ENCODE results near the gene UBE2V1.
"Not testable (repeated sequence)": the region's sequence is repeated elsewhere in the genome, so short reads cannot be mapped to it uniquely, and the experiment has no call there.

The UBE2V1 gene

GRCh38 chr20:50113420-50114224 lies 672 bp upstream of the UBE2V1 start:
- no peak for DNase-seq

- DNase-seq: no peak
These were observed 988 bp downstream of the UBE2V1 start for GRCh38 chr20:50111829-50112495.

- peak; percentile 68 for DNase-seq
These were observed 1.7 kb downstream of the UBE2V1 start for GRCh38 chr20:50111120-50111828.

GRCh38 chr20:50110141-50111047 lies 2.6 kb downstream of the UBE2V1 start:
- DNase-seq: peak; percentile 34

GRCh38 chr20:50108556-50109235 lies 4.3 kb downstream of the UBE2V1 start:
- DNase-seq: no peak

GRCh38 chr20:50107796-50108331 lies 5.1 kb downstream of the UBE2V1 start:
- DNase-seq: no peak

- peak; percentile 33 for DNase-seq
These were observed 5.8 kb downstream of the UBE2V1 start for GRCh38 chr20:50107086-50107660.

- not testable (repeated sequence) for DNase-seq
These were observed 6.3 kb downstream of the UBE2V1 start for GRCh38 chr20:50106669-50107068.

- DNase-seq: peak; percentile 93
These were observed 9.4 kb downstream of the UBE2V1 start for GRCh38 chr20:50103464-50104107.

GRCh38 chr20:50102551-50102950 lies 10.4 kb downstream of the UBE2V1 start:
- DNase-seq: not testable (repeated sequence)

- no peak for DNase-seq
These were observed 11.1 kb downstream of the UBE2V1 start for GRCh38 chr20:50101887-50102286.

GRCh38 chr20:50101281-50101680 lies 11.7 kb downstream of the UBE2V1 start:
- no peak for DNase-seq

GRCh38 chr20:50100552-50100951 lies 12.4 kb downstream of the UBE2V1 start:
- no peak for DNase-seq

GRCh38 chr20:50099565-50099991 lies 13.4 kb downstream of the UBE2V1 start:
- DNase-seq: no peak

- no peak for DNase-seq
These were observed 13.8 kb downstream of the UBE2V1 start for GRCh38 chr20:50099113-50099512.

- no peak for DNase-seq
These were observed 14.7 kb downstream of the UBE2V1 start for GRCh38 chr20:50098259-50098658.

- no peak for DNase-seq
These were observed 15.1 kb downstream of the UBE2V1 start for GRCh38 chr20:50097843-50098242.

GRCh38 chr20:50096237-50096636 lies 16.7 kb downstream of the UBE2V1 start:
- no peak for DNase-seq

GRCh38 chr20:50095476-50096078 lies 17.4 kb downstream of the UBE2V1 start:
- no peak for DNase-seq

- DNase-seq: no peak
These were observed 18.4 kb downstream of the UBE2V1 start for GRCh38 chr20:50094522-50094921.

Measured in fibroblast of skin of right biceps (primary cell).